ENCODE data around the gene GARIN5B. TPM values are rescaled to one million over a fixed set of nuclear protein-coding genes. Genes with fewer than 3 reads are reported as not detected.

Gene GARIN5B
- total RNA-seq, 1 experiment from 2014 or later = 0.13 TPM

GRCh38 chr19:55311397-55311796 lies 51.7 kb downstream of the GARIN5B start:
- DNase-seq = no peak
- no peaks in the 10 kb centered on the region for H3K9me3 ChIP-seq (ENCODE audit: control insufficient read depth, low read depth, low read length)
- no peak overlapping the region for H3K4me3 Mint-ChIP-seq
- peaks cover 21 to 35% (median 31%) of the 10 kb centered on the region in 3 experiments; a peak in 6 of 7 replicates for H3K36me3 Mint-ChIP-seq (ENCODE audit: insufficient read depth in 1 of 3, low read depth in 3 of 3)
- H4K5ac ChIP-seq (ENCODE audit: insufficient read length, low read depth, low read length) = no peak overlapping the region
- no peak overlapping the region for H3K18ac ChIP-seq (ENCODE audit: insufficient read length, low read depth, low read length)
- no peak overlapping the region for H2BK15ac ChIP-seq (ENCODE audit: low read depth, low read length)
- no peak overlapping the region for H3K27ac ChIP-seq (ENCODE audit: insufficient read length, low read depth, low read length)
- TF ChIP-seq CTCF (conservative IDR thresholded peaks at IDR 0.05) = no peak
- H3K4me2 ChIP-seq (ENCODE audit: insufficient read depth, insufficient read length, low read length) = no peak overlapping the region
- H3K23ac ChIP-seq (ENCODE audit: insufficient read length, low read depth, low read length) = no peak overlapping the region
- H2BK120ac ChIP-seq (ENCODE audit: low read depth, low read length, poor library complexity, severe bottlenecking) = no peak overlapping the region
- H3K23me2 ChIP-seq (ENCODE audit: insufficient read length, low read depth, low read length, poor library complexity, severe bottlenecking) = no peaks in the 10 kb centered on the region
- H2AFZ ChIP-seq (ENCODE audit: low read length) = no peak overlapping the region
- no peaks in the 10 kb centered on the region for H3K79me1 ChIP-seq (ENCODE audit: insufficient read depth, low read depth, low read length, poor library complexity, severe bottlenecking)
- peaks cover 3 to 7% of the 10 kb centered on the region in 2 experiments; a peak in 2 of 4 replicates for H3K4me1 Mint-ChIP-seq
- no peak overlapping the region for H2BK12ac ChIP-seq (ENCODE audit: insufficient read length, low read depth, low read length)
- no peak overlapping the region for H3T11ph ChIP-seq (ENCODE audit: low read length)
- H4K20me1 ChIP-seq (ENCODE audit: control insufficient read depth, insufficient read depth, insufficient read length) = no peaks in the 10 kb centered on the region
- H2AK5ac ChIP-seq (ENCODE audit: insufficient read length, low read length) = no peak overlapping the region
- no peak overlapping the region for H4K91ac ChIP-seq (ENCODE audit: insufficient read length, low read depth, low read length)
- no peak overlapping the region for H3K14ac ChIP-seq (ENCODE audit: insufficient read depth, low read length)
- H3K4me1 ChIP-seq (ENCODE audit: insufficient read depth, low read length) = no peaks in the 10 kb centered on the region
- H3K27me3 Mint-ChIP-seq (ENCODE audit: low read depth) = peaks cover under 1% of the 10 kb centered on the region; the same call in 1 of the 2 replicates
- H3K4ac ChIP-seq (ENCODE audit: low read depth, low read length) = no peak overlapping the region
- H3K27ac Mint-ChIP-seq = no peak overlapping the region
- no CpG with 5 or more reads among the region's 9 CpGs for WGBS (ENCODE audit: extremely low coverage, insufficient read length, low lambda C conversion rate)
- no peaks in the 10 kb centered on the region for H3K9me3 Mint-ChIP-seq
- no peak overlapping the region for H4K8ac ChIP-seq (replicated peaks; ENCODE audit: insufficient read length, low read depth, low read length)
- no peak overlapping the region for H2BK20ac ChIP-seq (ENCODE audit: low read depth, low read length, poor library complexity, severe bottlenecking)
- H2BK5ac ChIP-seq (ENCODE audit: insufficient read length, low read length) = no peak overlapping the region
- H3K9ac ChIP-seq (ENCODE audit: extremely low read depth, insufficient read length, low read length) = no peak overlapping the region
- H3K56ac ChIP-seq (ENCODE audit: insufficient read length, low read depth, low read length) = no peak overlapping the region
- H3K79me2 ChIP-seq (ENCODE audit: insufficient read depth, low read length) = no peaks in the 10 kb centered on the region
- H3K27me3 ChIP-seq (ENCODE audit: insufficient read depth, low read length) = no peaks in the 10 kb centered on the region
